Measurements from ENCODE around the gene NEK10.

The NEK10 gene

DNA sequence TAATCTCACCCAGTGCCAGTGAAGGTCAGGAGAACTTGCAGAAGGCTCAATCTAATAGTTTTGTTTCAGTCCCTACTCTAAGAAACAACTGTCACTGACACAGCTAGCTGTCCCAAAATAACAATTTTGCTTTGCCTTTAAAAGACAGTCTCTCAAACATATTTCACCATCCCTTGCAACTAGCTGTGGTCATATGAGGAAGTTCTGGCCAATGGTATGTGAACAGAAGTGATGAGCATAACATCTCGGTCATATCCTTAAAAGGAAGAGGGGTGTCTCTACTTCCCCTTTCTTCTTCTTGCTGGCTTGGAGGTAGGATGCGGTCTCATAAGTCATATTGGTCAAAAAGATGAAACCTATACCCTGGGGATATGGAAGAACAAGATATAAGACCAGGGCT lies 198.1 kb downstream of the NEK10 start:
- DNase-seq (ENCODE audit: low spot score) = no peak

DNA sequence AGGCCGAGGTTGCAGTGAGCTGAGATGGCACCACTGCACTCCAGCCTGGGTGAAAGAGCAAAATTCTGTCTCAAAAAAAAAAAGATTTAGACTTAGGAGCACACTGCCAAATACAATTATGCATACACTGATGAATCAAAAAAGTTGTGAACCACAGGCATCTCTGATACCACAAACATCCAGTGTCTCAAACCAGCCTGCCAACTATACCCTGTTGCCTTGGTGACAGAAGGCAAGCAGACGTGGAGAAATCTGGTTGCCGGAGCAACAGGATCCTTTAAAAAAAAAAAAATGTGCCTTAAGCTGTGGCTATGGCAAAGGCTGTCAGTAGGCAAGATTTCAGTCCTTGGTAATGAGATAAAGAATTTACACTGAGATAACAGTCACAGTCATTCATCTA lies 202.3 kb downstream of the NEK10 start:
- no peak for DNase-seq (ENCODE audit: low spot score)

DNA sequence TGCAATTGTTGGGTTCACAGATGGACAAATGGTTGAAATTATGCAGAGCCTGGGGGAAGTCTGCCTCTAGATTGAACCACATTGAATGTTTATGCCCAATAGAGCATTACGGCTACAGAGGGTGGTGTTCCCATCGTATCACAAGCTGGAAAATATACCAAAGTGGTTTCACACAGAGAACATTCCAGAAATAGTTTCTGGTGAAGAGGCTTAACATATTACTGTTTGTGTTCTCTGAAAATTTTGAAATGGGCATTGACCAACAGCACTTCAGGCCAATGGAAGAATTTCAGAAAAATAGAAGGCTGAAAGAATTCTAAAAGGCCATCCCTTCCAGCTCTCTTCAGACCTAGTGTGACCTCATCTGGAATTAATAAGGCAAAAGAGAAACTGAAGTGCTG lies 203.9 kb downstream of the NEK10 start:
- DNase-seq (ENCODE audit: low spot score) = no peak

DNA sequence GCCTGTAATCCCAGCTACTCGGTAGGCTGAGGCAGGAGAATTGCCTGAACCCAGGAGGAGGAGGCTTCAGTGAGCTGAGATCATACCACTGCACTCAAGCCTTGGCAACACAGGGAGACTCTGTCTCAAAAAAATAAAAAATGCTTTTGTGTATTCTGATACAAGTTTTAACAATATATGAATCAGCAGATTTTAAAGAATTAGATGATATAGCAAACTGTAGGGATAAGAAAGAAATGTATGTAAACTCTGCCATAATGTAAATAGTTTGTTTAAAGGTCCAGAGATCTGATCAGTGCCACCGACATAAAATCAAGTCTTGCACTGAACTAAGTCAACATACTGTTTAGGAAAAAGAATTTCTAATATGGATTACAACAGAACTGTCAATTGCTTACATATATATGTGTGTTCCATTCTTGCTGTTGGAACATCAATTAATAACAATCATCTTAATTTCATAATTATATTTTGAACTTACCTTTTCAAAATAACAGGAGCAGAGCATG lies 208.3 kb downstream of the NEK10 start:
- no peak for DNase-seq (ENCODE audit: low spot score)

DNA sequence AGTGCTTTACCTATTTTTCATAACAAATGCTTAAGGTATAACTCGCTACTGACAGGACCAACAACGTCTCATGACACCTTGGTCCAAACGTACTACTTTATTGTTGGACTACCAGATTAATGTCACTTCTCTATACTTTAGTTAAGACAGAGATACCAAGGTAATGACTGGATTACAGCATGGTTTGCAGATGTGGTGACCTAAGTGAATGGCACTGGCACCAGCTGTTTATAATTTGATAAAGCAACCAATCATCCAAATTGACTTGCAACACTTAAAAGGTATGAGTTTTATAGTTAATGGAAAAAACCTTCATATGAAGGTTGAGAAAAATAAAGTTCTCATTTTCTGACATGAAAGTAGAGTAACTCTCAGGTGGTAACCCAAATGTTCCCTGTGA lies 209.0 kb downstream of the NEK10 start:
- no peak for DNase-seq (ENCODE audit: low spot score)

DNA sequence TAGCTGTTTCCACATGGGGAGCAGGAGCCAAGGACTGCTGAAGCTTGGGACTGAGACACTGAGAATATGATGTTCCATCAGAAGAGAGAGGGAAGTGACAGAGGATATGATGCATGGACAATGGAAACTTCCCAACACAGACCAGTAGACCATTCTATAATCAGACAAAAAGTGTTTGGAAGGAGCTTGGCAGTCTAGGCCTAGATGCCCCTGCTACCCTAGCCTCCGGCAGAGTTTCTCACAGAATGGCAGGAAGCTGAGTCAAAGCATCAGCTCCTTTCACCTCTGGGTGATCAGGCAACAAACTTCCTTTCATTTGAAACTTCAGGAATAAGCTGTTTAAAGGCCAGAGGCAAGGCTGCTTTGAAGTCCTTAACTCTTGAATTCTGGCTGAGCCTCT lies 222.0 kb downstream of the NEK10 start:
- DNase-seq (ENCODE audit: low spot score) = no peak

DNA sequence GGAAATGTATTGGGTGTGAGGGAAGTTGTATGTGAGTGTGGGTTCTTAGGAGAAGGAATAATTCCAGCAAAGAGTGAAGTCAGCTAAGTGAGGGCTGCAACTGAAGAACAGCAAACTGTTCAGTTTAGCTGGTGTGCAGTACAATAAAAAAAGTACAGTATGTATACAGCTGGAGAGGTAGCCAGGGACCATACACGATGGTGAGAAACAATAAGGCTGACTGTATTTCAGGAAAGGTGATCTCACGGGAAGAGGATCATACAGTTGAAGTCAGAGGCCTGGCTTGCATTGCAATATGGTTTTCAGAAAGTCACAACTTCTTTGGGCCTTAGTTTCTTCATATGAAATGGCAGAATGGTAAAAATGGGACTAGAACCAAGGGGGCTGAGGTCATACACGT lies 222.4 kb downstream of the NEK10 start:
- no peak for DNase-seq (ENCODE audit: low spot score)

DNA sequence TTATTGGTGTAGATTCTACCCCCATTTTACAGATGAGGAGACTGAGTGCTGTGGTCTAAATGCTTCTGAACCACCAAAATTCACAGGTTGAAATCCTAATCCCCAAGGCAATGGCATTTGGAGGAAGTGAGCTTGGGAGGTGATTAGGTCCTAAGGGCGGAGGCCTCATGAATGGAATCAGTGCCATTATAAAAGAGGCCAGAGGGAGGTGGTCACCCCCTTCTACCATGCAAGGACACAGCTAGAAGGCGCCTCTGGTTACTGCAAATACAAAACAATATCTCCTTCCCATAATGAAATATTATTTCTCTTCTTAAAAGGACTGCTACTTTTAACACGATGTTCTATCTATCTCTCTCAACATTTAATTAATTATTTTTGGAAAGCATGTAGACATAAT lies 223.5 kb downstream of the NEK10 start:
- no peak for DNase-seq (ENCODE audit: low spot score)

DNA sequence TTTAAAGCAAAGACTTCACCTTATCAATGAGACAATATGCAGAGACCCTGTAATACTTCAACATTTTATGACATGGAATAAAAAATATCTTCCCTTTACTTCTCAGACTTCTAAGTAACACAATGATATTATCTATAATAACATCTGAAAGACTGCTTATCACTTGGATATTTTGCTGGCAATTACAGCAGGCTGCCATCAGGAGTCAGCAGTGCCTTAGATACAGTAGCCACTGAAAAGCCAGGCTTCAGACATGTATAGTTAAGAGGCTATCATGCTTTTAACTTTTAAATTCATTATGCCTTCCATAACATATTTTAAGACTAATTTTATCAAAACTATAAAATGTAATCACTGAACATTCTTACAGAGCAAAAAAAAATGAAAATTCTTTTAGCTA lies 227.5 kb downstream of the NEK10 start:
- no peak for DNase-seq (ENCODE audit: low spot score)

DNA sequence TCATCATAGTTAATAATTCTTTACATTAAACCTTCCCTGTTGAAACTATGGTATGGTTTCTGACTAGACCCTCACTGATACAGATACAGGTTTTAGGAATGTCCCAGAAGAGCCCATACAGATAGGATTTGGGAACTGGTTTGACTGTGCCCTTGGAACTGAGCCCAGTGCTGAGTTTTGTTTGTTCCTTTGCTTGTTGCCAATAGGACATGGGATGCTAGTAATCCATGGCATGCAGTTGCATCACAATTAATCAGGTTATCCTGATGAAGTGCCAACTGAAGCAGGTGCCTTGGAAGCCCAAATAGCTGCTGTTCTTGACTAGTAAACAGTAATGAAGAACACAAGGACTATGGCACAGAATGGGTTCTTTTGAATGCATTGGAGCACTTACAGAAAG lies 230.6 kb downstream of the NEK10 start:
- no peak for DNase-seq (ENCODE audit: low spot score)

DNA sequence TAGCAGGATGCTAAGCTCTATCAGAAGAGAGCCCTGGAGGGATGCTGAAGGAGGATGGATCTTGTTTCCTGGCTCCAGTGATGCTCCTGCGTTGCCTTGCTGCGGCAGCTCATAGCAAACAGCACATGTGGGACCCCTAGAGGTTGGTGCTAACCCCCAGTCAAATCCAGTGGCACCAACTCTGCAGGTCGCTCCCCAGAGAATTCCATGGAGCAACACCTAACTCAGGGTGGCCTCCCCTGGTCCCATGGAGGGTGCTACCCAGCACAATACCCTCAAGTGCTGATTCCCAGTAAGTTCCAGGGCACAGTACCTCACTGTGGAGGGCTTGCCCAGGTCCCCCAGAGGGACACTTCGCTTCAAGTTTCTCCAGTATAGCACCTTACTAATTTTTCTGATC lies 231.2 kb downstream of the NEK10 start:
- no peak for DNase-seq (ENCODE audit: low spot score)

DNA sequence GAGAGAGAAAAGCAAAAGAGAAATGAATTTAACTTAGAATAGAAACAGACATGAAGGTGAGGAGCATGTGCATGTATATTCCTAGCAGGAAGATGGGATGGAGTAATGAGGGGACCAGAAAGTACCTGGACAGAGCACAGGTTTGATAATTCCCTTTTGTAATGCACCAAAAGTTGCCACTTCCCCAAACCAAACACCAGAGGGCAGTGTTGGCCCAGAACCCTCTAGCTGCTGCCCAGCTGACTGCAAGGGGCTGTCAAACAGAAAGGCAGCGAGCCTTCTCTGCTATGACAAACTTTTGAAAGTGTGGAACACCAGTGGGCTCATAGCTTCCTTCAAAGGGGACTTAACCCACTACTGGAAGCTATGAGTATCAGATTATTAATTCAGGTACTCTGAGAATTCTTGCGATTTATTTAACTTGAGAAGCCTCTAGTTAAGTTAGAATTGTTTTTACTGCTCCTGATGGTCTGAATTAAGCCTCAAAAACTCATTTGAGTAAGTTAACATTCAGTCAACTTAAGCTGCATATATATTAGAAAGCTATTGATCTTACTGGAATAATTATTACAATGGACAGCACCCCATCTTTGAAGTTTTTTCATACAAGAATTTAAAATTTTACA lies 234.9 kb downstream of the NEK10 start:
- DNase-seq (ENCODE audit: low spot score) = peak; percentile 66

DNA sequence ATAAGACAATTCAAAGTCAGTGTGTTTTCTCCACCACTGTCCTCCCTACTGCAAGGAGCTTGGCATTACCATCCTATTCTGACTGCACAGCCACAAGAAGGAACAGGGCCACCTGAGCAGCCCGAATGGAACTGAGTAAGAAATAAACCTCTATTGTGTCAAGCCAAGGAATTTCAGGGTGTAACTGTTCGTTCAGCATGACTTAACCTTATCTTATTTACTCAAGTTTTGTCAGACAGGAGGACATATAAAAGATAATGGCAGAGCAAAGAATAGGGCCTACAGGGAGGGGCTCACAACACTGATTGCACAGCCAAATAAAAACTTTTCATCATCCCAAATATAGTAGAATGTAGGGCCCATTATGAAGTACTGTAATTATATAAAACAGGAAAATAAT lies 236.1 kb downstream of the NEK10 start:
- DNase-seq (ENCODE audit: low spot score) = no peak

DNA sequence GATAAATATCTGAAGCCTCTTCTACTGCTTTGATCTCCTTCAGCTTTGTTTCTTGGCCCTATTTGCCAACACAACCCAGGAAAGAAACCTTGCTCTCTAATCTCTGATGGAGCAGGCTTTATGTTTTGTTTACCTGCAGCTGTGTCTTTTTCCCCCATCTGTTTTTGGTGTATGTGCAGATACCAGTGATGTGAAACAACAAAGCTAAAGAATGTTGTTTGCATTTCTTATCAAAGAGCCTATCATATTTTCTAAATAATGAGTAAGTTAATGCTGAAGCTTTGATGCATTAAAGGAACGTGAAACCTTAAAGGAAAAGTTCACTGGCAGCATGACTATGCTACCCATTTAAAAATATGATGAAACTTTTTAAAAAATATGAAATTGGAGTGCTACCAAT lies 238.4 kb downstream of the NEK10 start:
- DNase-seq (ENCODE audit: low spot score) = no peak

DNA sequence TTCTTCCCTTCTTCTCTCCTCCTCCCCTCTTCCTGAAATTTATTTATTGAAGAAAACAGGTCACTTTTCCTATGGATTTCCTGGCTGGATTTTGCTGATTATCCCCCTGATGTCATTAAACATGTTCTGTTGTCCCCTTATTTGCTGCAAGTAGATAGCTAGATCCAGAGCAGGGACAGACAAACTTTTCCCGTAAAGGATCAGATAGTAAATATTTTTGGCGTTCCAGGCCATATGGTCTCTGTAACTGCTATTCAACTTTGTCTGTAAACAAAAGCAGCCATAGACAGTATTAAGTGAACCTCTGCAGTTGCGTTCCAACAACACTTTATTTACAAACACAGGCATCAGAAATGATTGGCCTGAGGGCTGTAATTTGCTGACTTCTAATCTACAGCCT lies 241.3 kb downstream of the NEK10 start:
- DNase-seq (ENCODE audit: low spot score) = no peak

DNA sequence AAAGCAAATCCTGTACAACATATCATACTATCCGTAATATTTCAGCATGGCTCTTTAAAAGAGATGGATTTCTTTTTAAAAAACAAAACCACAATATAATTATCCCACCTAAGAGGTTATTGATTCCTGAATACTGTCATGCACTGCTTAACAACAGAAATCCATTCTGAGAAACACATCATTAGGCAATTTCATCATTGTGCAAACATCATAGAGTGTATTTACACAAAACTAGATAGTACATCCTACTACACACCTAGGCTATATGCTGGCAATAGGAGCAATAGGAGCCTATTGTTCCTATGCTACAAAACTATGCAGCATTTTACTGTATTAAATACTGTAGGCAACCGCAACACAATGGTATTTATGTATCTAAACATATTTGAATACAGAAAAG lies 242.0 kb downstream of the NEK10 start:
- no peak for DNase-seq (ENCODE audit: low spot score)

DNA sequence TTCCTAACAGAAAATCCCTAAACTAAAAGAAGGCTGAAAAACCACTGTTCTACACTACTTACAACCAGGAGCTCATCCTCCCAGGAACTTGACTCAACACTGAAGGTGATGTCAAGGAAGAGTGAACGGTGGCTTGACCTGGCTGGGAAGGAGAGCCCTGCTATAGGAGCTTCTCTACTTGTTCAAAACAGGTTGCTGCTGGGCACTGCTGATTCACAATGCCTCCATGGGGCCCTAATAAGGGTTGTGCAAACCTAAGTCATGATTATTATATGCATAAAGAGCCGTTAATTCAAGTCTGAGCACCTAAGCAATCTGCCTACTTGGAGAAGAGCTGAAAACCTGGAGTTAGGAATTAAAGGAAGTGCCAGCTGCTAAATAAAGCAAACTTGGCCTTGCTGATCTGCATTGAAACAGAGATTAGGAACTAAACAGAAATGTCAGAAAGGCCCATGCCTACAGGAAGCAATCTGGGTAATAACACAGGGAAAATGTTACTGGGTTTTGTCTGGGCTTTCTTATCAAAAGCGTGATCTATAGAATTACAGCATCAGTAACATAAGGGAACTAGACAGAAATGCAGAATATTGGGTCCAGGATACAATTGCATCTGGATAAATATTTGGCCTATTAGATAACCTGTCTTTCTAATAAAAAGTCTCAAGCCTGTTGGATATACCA lies 243.2 kb downstream of the NEK10 start:
- DNase-seq (ENCODE audit: low spot score) = no peak

DNA sequence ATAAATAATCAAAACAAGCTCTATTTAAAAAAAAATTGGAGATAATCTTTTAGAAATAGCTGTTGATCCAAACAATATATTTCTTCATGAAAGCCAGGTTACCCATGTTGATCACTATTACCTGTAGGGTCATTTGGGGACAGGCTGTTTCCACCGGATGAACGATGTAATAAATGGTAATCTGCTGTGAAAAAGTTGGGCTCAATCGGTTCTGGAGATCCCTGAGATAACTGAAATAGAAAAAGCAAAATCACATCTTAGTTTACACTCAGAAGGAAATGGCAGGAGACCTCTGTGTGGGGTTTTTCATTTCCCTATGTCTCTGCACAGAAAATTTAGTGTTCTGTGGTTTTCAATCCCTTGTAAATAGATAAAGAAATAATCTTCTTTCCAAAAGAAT lies 249.5 kb downstream of the NEK10 start:
- no peak for DNase-seq (ENCODE audit: low spot score)

DNA sequence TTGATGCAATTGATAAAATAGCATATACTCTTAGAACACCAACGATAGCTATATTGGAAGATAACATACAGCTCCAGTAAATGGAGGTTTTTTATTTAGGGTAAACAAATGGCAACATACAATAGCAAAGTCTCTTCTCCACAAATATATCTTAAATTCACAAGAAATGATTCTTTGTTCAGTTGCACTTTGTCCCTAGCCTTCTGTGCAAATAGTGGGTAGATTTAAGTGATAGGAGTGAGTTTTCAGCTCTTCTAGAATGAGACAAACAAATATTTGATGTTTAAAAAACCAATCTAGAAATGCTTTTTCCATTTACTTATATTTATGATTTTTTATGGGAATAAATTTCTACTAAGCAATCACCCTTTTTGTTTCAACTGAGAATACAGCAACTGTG lies 253.8 kb downstream of the NEK10 start:
- no peak for DNase-seq (ENCODE audit: low spot score)

DNA sequence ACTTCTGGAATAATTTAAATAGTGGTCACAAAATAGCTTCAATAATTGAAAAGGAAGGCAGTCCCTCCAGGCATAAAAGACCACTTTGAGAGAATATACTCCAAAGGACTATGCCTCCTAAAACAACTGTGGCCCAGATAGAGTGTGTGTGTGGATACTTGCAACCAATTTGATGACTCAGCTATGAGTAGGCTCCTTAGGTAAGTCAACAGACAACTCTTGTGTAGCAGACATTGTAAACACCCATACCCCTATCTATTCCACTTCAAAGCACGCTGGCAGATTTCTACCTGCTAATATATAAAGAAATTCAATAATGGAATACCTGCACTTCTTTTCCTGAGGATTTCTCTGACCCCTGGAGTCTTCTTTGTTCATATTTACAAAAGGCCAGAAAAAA lies 254.5 kb downstream of the NEK10 start:
- DNase-seq (ENCODE audit: low spot score) = no peak

DNA sequence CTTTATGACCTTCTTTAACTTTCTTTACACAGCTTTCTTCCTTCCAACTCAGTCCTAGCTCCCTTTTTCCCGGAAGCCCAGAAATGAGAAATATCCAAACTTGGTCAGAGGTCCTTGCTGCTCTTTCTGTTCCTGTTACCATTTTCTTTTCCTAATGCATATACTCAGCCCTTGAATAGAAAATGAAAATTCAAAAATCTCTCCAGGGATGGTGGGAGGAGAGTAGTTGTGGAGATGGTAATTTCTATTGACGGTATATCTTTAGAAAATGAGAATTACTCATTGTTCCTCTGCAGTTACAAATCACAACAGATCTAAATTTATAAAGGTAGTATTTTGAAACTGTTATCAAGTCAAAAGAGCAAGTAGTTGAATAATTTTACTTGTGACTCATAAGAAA lies 255.1 kb downstream of the NEK10 start:
- no peak for DNase-seq (ENCODE audit: low spot score)

DNA sequence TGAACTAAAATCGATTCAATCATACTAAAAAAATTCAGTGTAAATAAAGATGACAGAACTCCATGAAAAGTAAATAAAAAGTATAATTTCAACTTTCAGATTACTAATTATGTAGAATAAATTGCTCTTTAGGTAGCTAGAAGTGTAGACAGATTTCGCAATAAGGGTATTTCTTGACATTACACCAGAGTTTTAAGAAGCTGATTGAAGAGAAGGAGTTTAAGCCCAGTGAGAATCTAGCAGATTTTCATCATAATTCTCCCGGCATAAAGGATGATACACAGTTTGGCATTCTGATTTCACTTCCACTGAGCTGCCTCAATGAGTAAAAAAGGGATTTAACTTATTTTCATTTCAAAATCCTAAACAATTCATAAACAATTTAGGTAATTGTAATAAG lies 259.2 kb downstream of the NEK10 start:
- DNase-seq (ENCODE audit: low spot score) = no peak

DNA sequence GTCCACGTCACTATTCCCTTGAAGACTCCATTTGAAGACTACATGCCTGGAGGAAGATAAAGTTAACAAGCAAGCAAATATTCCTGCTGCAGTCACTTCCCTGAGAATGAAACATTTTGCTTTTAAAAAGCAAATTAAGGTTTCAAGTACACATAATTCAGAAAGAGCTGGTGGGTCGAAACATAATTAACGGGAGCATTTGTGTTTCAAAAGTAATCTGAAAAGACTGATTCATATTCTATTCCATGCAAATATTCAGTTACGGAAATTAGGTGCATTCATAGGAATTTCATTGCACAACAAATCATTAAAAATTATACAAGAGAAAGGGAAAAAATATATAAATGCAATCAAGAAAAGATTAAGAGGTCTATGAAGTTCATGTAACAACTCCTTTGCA lies 260.9 kb downstream of the NEK10 start:
- no peak for DNase-seq (ENCODE audit: low spot score)

DNA sequence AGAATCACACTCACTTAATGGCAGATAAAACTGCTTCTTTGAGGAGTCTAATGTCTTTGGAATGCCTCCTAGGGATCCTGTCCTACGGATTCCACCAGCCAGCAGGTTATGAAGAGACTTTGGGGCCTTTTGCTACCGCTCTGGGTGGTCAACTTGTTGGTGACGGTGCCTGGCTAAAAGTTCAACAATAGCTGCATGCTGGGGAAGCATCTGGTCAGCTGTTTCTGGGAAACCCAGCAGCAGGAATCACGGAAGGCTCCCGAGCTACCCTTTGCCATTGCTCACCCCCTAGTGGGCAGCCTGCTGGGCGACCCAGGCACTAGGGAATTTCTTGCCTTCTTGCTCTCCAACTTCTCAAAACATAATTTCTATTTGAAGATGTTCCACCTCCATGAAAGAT lies 263.3 kb downstream of the NEK10 start:
- no peak for DNase-seq (ENCODE audit: low spot score)

Data from CD4-positive, alpha-beta T cell treated with Interleukin-15 for 4 hours (primary cell).